K562 (cell line): ENCODE results near the gene VIM.
A peak's percentile ranks its signal among the peaks of the same experiment; 100 is the strongest.

Source experiments
- ATF2 ChIP-seq: sonication (generic); formaldehyde crosslinking; IDR thresholded peaks from 2 replicates; pipeline ENCODE4 v1.8.1; 2022; ENCODE audit warnings: missing genetic modification reagents
- CBFB ChIP-seq: sonication (generic); formaldehyde crosslinking; IDR thresholded peaks from 2 replicates; pipeline ENCODE4 v1.4.0; 2020; ENCODE audit warnings: mild to moderate bottlenecking, missing genetic modification reagents
- CTCF ChIP-seq, 3 experiments: IDR thresholded peaks in 2 of 3; conservative IDR thresholded peaks in 1 of 3; 2 replicates each; pipeline ENCODE4 v1.5.1; 2011 to 2012; ENCODE audit warnings: low read length in 3 of 3, mild to moderate bottlenecking in 3 of 3, control low read depth in 2 of 3, improper control_type of control experiment in 1 of 3, inconsistent platforms in 1 of 3, low read depth in 1 of 3, mixed read lengths in 1 of 3, moderate library complexity in 1 of 3; ENCODE audit not compliant: insufficient read depth in 2 of 3
- EP300 ChIP-seq: IDR thresholded peaks from 2 replicates; pipeline ENCODE4 v1.6.1; 2012; ENCODE audit warnings: low read length, improper control_type of control experiment
- HNRNPLL ChIP-seq: fragments of 200-400 bp; formaldehyde crosslinking; IDR thresholded peaks from 2 replicates; pipeline ENCODE4 v1.6.1; 2017; ENCODE audit warnings: low read length, low read depth, mild to moderate bottlenecking; ENCODE audit not compliant: poor library complexity, severe bottlenecking
- POLR2AphosphoS5 ChIP-seq: IDR thresholded peaks from 2 replicates; pipeline ENCODE4 v1.6.1; 2011; ENCODE audit warnings: mild to moderate bottlenecking, low read depth, low read length, moderate library complexity; ENCODE audit not compliant: control insufficient read depth, insufficient read depth
- SIN3A ChIP-seq, 2 experiments: fragments of 150-350 bp in 1 of 2; IDR thresholded peaks; 2 replicates each; pipeline ENCODE4 v1.6.1; 2011 to 2016; ENCODE audit warnings: borderline replicate concordance in 2 of 2, low read depth in 2 of 2, low read length in 2 of 2, mild to moderate bottlenecking in 2 of 2, moderate library complexity in 2 of 2; ENCODE audit not compliant: control insufficient read depth in 1 of 2

GRCh38 chr10:17244700-17245365, 16.8 kb downstream of the VIM start:
- TF ChIP-seq EP300 (peak; percentile 77; the same call in 1 of the 2 replicates), CBFB (CRISPR knock-in tag) (no peak), CTCF (IDR thresholded peaks at IDR 0.05 in 2 of 3, conservative IDR thresholded peaks at IDR 0.05 in 1 of 3; ENCODE audit: insufficient read depth in 2 of 3, low read depth in 1 of 3, low read length in 3 of 3) (no peak), ATF2 (CRISPR knock-in tag) (no peak), SIN3A (IDR thresholded peaks at IDR 0.05; ENCODE audit: borderline replicate concordance in 2 of 2, control insufficient read depth in 1 of 2, low read depth in 2 of 2, low read length in 2 of 2) (no peak), POLR2AphosphoS5 (peak; percentile 62; the same call in 1 of the 2 replicates), HNRNPLL (no peak)
